Measurements from ENCODE around the gene EPHB1. TPM values are rescaled to one million over a fixed set of nuclear protein-coding genes. Genes with fewer than 3 reads are reported as not detected.

EPHB1 gene
- polyA plus RNA-seq, 3 donors = 0.06 to 0.55 TPM; not detected in 1

- no peak for TF ChIP-seq CTCF (IDR thresholded peaks at IDR 0.05)
- no peaks in the 10 kb centered on the region for H3K79me2 ChIP-seq (ENCODE audit: insufficient read depth, low read length)
- H3K27me3 ChIP-seq (ENCODE audit: control insufficient read depth in 2 of 2, insufficient read depth in 2 of 2, low read length in 2 of 2) = no peaks in the 10 kb centered on the region
- H3K4me1 Mint-ChIP-seq = no peaks in the 10 kb centered on the region
- H4K20me1 ChIP-seq (ENCODE audit: insufficient read depth, low read length) = no peaks in the 10 kb centered on the region
- H3K9me3 ChIP-seq (replicated peaks in 1 of 2; ENCODE audit: control insufficient read depth in 1 of 2, insufficient read depth in 1 of 2, low read length in 2 of 2) = no peaks in the 10 kb centered on the region
- intact Hi-C loops (cut with micrococcal nuclease) = no loop called here
- H2AFZ ChIP-seq (ENCODE audit: insufficient read depth, low read depth, low read length, poor library complexity, severe bottlenecking) = no peak overlapping the region
- no peak overlapping the region for H3K27ac ChIP-seq (ENCODE audit: low read depth in 1 of 2, low read length in 2 of 2)
- H3K36me3 ChIP-seq (replicated peaks in 1 of 2; ENCODE audit: control insufficient read depth in 1 of 2, insufficient read depth in 2 of 2, low read length in 2 of 2) = no peaks in the 10 kb centered on the region
- H3K4me3 Mint-ChIP-seq = no peak overlapping the region
- DNase-seq = no peak
- no peaks in the 10 kb centered on the region for H3K4me1 ChIP-seq (ENCODE audit: control insufficient read depth in 1 of 2, insufficient read depth in 2 of 2, low read length in 2 of 2)
- 60% methylated on average over 1 of the region's 4 CpGs for WGBS (ENCODE audit: insufficient coverage)
- peaks cover 0 to 5% (median 2%) of the 10 kb centered on the region in 7 donors for H3K9me3 Mint-ChIP-seq
- peaks cover 0 to 8% (median 1%) of the 10 kb centered on the region in 3 donors for H3K27me3 Mint-ChIP-seq (ENCODE audit: low read depth in 3 of 3)
- no peak overlapping the region for H3K9ac ChIP-seq (ENCODE audit: insufficient read depth, low read length, poor library complexity, severe bottlenecking)
- no peaks in the 10 kb centered on the region for H3K36me3 Mint-ChIP-seq
- no peak overlapping the region for H3K4me3 ChIP-seq (replicated peaks in 1 of 3; ENCODE audit: low read depth in 2 of 3, low read length in 3 of 3)
- no peak overlapping the region for H3K27ac Mint-ChIP-seq
- no peak overlapping the region for H3K4me2 ChIP-seq (replicated peaks; ENCODE audit: extremely low read depth, low read length, poor library complexity, severe bottlenecking)
Observed at GRCh38 chr3:135166266-135166825, 371.3 kb downstream of the EPHB1 start.

DNA sequence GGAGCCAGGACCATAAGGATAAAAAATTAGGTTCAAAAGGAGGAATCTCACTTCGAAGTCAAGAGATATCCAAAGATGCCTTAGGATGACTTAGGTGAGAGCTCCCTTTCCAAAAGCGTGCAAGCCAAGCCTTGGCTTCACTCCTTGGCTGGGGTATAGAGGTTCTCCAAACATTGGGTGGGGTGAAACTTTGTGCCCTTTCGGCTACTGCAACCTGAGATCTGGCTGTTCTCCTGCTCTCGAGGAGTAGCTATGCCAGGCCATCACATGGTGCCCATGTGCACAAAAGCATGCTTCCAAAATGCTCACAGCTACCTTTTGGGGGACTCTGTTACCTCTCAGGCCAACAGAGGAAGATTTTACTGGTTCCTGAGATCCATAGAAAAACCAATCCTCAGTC lies 373.8 kb downstream of the EPHB1 start:
- Mint-ChIP-seq H3K4me3 (no peak overlapping the region), H3K36me3 (no peaks in the 10 kb centered on the region), H3K27ac (no peak overlapping the region), H3K9me3 (peaks cover 0 to 5% (median 2%) of the 10 kb centered on the region in 7 donors), H3K27me3 (ENCODE audit: low read depth in 3 of 3) (peaks cover 1 to 9% (median 2%) of the 10 kb centered on the region in 3 donors), H3K4me1 (no peaks in the 10 kb centered on the region)
- intact Hi-C loops (cut with micrococcal nuclease) = no loop called here
- Histone ChIP-seq H3K4me2 (replicated peaks; ENCODE audit: extremely low read depth, low read length, poor library complexity, severe bottlenecking) (no peak overlapping the region), H3K9ac (ENCODE audit: insufficient read depth, low read length, poor library complexity, severe bottlenecking) (no peak overlapping the region), H3K27ac (ENCODE audit: low read depth in 1 of 2, low read length in 2 of 2) (no peak overlapping the region), H3K79me2 (ENCODE audit: insufficient read depth, low read length) (no peaks in the 10 kb centered on the region), H3K36me3 (replicated peaks in 1 of 2; ENCODE audit: control insufficient read depth in 1 of 2, insufficient read depth in 2 of 2, low read length in 2 of 2) (no peaks in the 10 kb centered on the region), H3K27me3 (ENCODE audit: control insufficient read depth in 2 of 2, insufficient read depth in 2 of 2, low read length in 2 of 2) (no peaks in the 10 kb centered on the region), H3K4me3 (replicated peaks in 1 of 3; ENCODE audit: low read depth in 2 of 3, low read length in 3 of 3) (no peak overlapping the region), H3K4me1 (ENCODE audit: control insufficient read depth in 1 of 2, insufficient read depth in 2 of 2, low read length in 2 of 2) (no peaks in the 10 kb centered on the region), H2AFZ (ENCODE audit: insufficient read depth, low read depth, low read length, poor library complexity, severe bottlenecking) (no peak overlapping the region), H4K20me1 (ENCODE audit: insufficient read depth, low read length) (no peaks in the 10 kb centered on the region), H3K9me3 (replicated peaks in 1 of 2; ENCODE audit: control insufficient read depth in 1 of 2, insufficient read depth in 1 of 2, low read length in 2 of 2) (no peaks in the 10 kb centered on the region)
- no peak for TF ChIP-seq CTCF (IDR thresholded peaks at IDR 0.05)
- WGBS (ENCODE audit: insufficient coverage) = 82% methylated on average over 2 of the region's 4 CpGs
- DNase-seq = no peak
